Measurements from ENCODE around the gene ATXN2L.
"Not testable (repeated sequence)": the region's sequence is repeated elsewhere in the genome, so short reads cannot be mapped to it uniquely, and the experiment has no call there.

The ATXN2L gene, protein sequence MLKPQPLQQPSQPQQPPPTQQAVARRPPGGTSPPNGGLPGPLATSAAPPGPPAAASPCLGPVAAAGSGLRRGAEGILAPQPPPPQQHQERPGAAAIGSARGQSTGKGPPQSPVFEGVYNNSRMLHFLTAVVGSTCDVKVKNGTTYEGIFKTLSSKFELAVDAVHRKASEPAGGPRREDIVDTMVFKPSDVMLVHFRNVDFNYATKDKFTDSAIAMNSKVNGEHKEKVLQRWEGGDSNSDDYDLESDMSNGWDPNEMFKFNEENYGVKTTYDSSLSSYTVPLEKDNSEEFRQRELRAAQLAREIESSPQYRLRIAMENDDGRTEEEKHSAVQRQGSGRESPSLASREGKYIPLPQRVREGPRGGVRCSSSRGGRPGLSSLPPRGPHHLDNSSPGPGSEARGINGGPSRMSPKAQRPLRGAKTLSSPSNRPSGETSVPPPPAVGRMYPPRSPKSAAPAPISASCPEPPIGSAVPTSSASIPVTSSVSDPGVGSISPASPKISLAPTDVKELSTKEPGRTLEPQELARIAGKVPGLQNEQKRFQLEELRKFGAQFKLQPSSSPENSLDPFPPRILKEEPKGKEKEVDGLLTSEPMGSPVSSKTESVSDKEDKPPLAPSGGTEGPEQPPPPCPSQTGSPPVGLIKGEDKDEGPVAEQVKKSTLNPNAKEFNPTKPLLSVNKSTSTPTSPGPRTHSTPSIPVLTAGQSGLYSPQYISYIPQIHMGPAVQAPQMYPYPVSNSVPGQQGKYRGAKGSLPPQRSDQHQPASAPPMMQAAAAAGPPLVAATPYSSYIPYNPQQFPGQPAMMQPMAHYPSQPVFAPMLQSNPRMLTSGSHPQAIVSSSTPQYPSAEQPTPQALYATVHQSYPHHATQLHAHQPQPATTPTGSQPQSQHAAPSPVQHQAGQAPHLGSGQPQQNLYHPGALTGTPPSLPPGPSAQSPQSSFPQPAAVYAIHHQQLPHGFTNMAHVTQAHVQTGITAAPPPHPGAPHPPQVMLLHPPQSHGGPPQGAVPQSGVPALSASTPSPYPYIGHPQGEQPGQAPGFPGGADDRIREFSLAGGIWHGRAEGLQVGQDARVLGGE

DNA sequence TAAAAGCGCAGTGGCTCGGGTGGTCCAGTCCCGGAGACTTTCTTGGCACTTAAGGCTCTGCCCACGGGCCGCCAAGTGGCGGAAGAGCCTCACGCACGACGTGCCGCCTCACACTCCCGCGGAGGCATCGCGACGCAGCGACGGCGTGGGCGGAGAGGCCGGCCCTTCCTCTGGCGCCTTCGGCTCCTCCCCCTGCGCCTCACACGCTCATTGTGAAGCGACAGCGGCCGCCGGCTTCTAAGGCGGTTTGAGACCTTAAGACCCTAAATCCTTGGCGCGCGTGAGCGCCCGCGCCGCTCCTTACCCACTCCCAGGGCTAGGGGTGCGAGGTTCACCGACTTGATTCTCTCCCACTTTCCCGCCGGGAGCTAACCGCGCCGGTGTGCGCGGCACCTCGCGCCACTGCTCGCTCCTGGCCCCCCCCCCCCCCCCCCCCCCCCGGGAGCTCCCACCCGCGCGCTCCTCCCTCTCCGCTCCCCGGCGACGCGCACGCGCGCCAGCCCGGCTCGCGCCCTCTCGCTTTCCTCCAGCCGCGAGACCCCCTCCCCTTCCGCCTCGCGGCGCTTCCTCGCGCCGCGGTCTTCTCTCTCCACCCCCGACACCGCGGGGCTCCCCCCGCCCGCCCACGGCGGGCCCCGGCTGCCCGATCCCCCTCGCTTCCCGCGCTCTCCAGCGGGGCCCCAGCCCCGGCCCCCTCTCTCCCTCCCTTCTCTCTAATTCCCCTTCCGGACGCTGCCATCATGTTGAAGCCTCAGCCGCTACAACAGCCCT is at the start of gene ATXN2L:
TSS of gene ATXN2L (plus strand) at position 480 of the 771 bp plus-strand sequence. CDS start at position 741, 261 bp downstream.
- peak; percentile 98 for DNase-seq

GRCh38 chr16:28781697-28782096 is 41.1 kb upstream of the ATXN2L start:
- DNase-seq: not testable (repeated sequence)

DNA sequence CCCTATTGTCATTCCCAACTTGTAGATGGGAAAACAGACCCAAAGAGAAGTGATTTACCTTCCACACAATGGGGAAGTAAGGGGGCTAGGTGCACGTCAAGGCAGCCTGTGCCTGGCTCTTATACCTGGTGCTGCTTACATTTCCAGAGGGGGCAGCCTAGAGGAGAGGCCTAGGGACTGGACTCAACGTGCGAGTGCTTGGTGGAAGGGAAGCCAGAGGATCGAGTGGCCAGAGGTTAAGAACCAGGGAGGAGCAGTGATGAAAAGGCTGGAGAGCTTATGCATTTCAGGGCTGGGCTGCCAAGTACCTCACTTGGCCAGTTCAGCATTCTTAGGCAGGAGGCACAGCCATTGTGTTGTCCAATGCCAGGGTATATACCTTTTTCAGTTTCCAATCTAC is 40.4 kb upstream of the ATXN2L start:
- not testable (repeated sequence) for DNase-seq

GRCh38 chr16:28802235-28803019 is 20.4 kb upstream of the ATXN2L start:
- peak; percentile 88 for DNase-seq

GRCh38 chr16:28807445-28808120 is 15.2 kb upstream of the ATXN2L start:
- DNase-seq: not testable (repeated sequence)

- peak; percentile 85 for DNase-seq
Measured at GRCh38 chr16:28820016-28820415, 2.8 kb upstream of the ATXN2L start.

DNA sequence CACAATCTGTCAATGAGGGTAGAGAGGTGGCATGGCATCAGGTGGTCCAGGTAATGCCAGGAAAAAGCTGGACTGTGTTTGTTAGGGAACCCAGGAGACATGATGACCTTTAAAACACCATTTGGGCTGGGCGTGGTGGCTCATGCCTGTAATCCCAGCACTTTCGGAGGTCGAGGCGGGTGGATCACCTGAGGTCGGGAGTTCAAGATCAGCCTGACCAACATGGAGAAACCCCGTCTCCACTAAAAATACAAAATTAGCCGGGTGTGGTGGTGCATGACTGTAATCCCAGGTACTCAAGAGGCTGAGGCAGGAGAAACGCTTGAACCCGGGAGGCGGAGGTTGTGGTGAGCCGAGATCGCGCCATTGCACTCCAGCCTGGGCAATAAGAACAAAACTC is 2.3 kb upstream of the ATXN2L start:
- not testable (repeated sequence) for DNase-seq

GRCh38 chr16:28821874-28822519 is 802 bp upstream of the ATXN2L start:
- DNase-seq: peak; percentile 22

DNA sequence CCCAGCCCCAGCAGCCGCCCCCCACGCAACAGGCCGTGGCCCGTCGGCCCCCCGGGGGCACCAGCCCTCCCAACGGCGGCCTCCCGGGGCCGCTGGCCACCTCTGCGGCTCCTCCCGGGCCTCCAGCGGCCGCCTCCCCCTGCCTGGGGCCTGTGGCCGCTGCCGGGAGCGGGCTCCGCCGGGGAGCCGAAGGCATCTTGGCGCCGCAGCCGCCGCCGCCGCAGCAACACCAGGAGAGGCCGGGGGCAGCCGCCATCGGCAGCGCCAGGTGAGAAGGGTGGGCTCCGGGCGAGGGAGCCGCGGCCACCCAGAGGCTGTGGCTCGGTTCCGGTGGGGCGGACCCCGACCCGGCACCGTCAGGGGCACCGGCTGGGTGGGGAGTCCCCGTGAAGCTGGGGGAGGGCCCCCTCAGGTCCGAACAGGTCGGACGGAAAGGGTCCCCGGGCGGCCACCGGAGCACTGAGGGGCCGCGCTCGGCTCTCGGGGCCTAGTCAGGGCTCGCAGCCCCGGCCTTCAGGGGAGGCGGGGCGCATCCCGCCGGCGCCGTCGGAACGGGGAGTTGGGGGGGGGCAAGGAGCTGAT is 583 bp downstream of the ATXN2L start:
- no peak for DNase-seq

GRCh38 chr16:28823873-28824716 is 1.3 kb downstream of the ATXN2L start:
- DNase-seq: peak; percentile 98

- no peak for DNase-seq
Measured at GRCh38 chr16:28824717-28824973, 1.8 kb downstream of the ATXN2L start.

GRCh38 chr16:28826141-28826540 is 3.3 kb downstream of the ATXN2L start:
- DNase-seq: no peak

DNA sequence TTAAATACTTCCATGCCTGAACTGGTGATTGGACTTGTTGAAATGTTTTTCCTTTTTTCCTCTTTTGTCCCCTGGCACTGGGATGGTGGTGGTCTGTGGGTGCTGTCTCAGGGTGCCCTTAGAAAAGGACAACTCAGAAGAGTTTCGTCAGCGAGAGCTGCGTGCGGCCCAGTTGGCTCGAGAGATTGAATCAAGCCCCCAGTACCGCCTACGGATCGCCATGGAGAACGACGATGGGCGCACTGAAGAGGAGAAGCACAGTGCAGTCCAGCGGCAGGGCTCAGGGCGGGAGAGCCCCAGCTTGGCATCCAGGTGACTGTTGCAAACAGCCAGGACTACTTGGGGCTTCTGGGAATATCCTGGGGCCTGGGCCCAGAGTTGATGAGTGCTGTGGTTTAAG is 6.9 kb downstream of the ATXN2L start:
- DNase-seq: no peak

- no peak for DNase-seq
Measured at GRCh38 chr16:28830531-28830930, 7.7 kb downstream of the ATXN2L start.

GRCh38 chr16:28834349-28834748 is 11.6 kb downstream of the ATXN2L start:
- no peak for DNase-seq

DNA sequence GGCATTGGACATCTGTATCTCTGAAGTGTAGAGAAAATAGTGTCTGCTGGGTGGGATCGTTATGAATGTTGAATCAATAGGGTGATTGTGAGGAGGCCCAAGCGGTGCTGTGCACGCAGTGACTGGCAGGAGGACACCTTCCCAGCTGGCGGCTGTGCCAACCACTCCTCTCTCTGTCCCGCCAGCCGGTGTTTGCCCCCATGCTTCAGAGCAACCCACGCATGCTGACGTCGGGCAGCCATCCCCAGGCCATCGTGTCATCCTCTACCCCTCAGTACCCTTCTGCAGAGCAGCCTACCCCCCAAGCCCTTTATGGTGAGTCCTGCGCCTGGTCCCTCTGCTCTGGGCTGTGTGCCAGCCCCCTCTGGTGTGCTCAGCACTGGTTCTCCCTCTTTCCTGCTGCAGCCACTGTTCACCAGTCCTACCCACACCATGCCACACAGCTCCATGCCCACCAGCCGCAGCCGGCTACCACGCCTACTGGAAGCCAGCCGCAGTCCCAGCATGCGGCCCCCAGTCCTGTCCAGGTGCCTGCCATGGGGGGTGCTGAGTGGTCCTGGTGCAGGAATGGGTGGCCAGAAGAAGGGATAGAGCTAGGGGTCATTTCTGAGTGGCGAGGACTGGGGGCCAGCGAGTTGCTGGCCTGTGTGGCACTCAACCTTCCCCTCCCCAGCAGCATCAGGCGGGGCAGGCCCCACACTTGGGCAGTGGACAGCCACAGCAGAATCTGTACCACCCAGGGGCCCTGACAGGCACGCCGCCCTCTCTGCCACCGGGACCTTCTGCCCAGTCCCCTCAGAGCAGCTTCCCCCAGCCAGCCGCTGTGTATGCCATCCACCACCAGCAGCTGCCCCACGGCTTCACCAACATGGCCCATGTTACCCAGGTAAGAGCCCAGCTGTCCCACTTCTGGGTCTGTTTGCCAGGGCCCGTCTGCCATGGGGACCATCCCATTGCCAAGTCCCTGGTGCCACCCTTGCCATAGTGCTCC is 12.4 kb downstream of the ATXN2L start:
- DNase-seq: no peak

DNA sequence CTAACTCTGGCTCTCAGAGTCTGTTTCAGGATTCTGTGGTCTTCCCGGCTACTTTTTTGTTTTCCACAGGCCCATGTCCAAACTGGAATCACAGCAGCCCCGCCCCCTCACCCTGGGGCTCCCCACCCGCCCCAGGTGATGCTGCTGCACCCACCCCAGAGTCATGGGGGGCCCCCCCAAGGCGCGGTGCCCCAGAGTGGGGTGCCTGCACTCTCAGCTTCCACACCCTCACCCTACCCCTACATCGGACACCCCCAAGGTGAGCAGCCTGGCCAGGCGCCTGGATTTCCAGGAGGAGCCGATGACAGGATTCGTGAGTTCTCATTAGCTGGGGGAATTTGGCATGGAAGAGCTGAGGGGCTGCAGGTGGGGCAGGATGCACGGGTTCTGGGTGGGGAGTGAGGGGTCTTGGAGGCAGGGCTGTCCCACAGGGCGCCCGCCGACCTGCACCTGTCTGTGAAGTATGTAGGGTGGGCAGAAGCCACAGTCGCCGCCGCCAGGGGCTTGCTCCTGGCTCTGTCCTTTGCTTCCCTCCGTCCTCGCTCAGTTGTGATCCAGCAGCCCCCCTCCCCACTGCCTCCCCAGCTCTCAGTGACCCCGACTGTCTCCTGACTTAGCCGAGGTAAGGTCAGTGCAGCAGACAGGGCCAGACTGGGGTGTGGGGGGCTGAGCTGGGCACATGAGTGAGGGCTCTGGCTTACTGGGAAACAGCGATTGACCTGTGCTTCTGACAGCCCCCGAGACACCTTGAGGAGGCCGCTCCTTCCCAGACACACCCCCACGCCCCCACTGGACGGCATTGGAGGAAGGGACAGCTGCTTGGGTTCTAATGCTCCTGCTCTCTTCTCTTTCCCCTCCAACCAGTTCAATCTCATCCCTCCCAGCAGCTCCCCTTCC is 13.3 kb downstream of the ATXN2L start:
- DNase-seq: no peak
